Smooth muscle cell (in vitro differentiated cells): ENCODE results near the gene ZFR2. TPM values are rescaled to one million over a fixed set of nuclear protein-coding genes. Genes with fewer than 3 reads are reported as not detected.

Source experiments
- DNase-seq: peaks from one replicate; lab custom pipeline; 2025; ENCODE audit not compliant: unreplicated experiment; lab: John Stamatoyannopoulos, UW
- H2AFZ ChIP-seq: fragments of 200-600 bp; sonication (generic); 2 replicates; pipeline ENCODE4 v1.6.0; 2016; ENCODE audit warnings: antibody characterized with exemption, low read depth, mild to moderate bottlenecking
- H3F3A ChIP-seq: fragments of 200-600 bp; sonication (generic); 2 replicates; pipeline ENCODE4 v1.6.0; 2017; ENCODE audit warnings: antibody characterized with exemption, low read depth
- H3K27ac ChIP-seq: fragments of 200-600 bp; sonication (generic); 2 replicates; pipeline ENCODE4 v1.5.1; 2016; ENCODE audit warnings: low read depth, mild to moderate bottlenecking
- H3K27me3 ChIP-seq: fragments of 200-600 bp; sonication (generic); 2 replicates; pipeline ENCODE4 v1.6.1; 2016; ENCODE audit warnings: low read depth, mild to moderate bottlenecking
- H3K36me3 ChIP-seq: fragments of 200-600 bp; sonication (generic); 2 replicates; pipeline ENCODE4 v1.5.1; 2016; ENCODE audit warnings: low read depth
- H3K4me1 ChIP-seq: fragments of 200-600 bp; sonication (generic); 2 replicates; pipeline ENCODE4 v1.5.1; 2016; ENCODE audit warnings: low read depth
- H3K4me2 ChIP-seq: fragments of 200-600 bp; sonication (generic); 2 replicates; pipeline ENCODE4 v1.6.0; 2016; ENCODE audit warnings: mild to moderate bottlenecking
- H3K4me3 ChIP-seq: fragments of 200-600 bp; sonication (generic); 2 replicates; pipeline ENCODE4 v1.5.1; 2016; ENCODE audit warnings: mild to moderate bottlenecking
- H3K79me2 ChIP-seq: fragments of 200-600 bp; sonication (generic); 2 replicates; pipeline ENCODE4 v1.6.0; 2016; ENCODE audit warnings: low read depth, mild to moderate bottlenecking
- H3K9ac ChIP-seq: fragments of 200-600 bp; sonication (generic); 2 replicates; pipeline ENCODE4 v1.6.0; 2016; ENCODE audit warnings: low read depth
- H3K9me3 ChIP-seq: fragments of 200-600 bp; sonication (generic); replicated peaks from 2 replicates; pipeline ENCODE4 v1.5.1; 2016; ENCODE audit warnings: low read depth
- H4K20me1 ChIP-seq: fragments of 200-600 bp; sonication (generic); 2 replicates; pipeline ENCODE4 v1.6.0; 2016; ENCODE audit warnings: low read depth
- WGBS: methylation state at CpG from one replicate; pipeline ENCODE4 v1.1.7; 2016; ENCODE audit warnings: low lambda C conversion rate; 5-methylcytosine and 5-hydroxymethylcytosine counted together
- polyA plus RNA-seq: library from polyadenylated mRNA; unstranded; fragments of >200 nt; fragmentation: Nextera tagmentation; extraction: Ambion mirVana; gene quantifications from 2 replicates; pipeline ENCODE4 v1.2.1, GENCODE V29; 2016
- total RNA-seq: library from RNA; depleted of rRNA; stranded (reverse); fragments of >200 nt; gene quantifications from 2 replicates; pipeline ENCODE4 v1.2.3, GENCODE V29; 2014
- TF ChIP-seq, protein P1 (sequence below): fragments of 200-600 bp; sonication (generic); IDR thresholded peaks from 2 replicates; pipeline ENCODE4 v1.5.1; 2017; ENCODE audit warnings: borderline replicate concordance, mild to moderate bottlenecking, antibody characterized with exemption; ENCODE audit not compliant: insufficient read depth, poor library complexity, severe bottlenecking

ZFR2 gene
- total and polyA plus RNA-seq, 2 experiments from 2014 or later, result 0.54 to 1.8 TPM

DNA sequence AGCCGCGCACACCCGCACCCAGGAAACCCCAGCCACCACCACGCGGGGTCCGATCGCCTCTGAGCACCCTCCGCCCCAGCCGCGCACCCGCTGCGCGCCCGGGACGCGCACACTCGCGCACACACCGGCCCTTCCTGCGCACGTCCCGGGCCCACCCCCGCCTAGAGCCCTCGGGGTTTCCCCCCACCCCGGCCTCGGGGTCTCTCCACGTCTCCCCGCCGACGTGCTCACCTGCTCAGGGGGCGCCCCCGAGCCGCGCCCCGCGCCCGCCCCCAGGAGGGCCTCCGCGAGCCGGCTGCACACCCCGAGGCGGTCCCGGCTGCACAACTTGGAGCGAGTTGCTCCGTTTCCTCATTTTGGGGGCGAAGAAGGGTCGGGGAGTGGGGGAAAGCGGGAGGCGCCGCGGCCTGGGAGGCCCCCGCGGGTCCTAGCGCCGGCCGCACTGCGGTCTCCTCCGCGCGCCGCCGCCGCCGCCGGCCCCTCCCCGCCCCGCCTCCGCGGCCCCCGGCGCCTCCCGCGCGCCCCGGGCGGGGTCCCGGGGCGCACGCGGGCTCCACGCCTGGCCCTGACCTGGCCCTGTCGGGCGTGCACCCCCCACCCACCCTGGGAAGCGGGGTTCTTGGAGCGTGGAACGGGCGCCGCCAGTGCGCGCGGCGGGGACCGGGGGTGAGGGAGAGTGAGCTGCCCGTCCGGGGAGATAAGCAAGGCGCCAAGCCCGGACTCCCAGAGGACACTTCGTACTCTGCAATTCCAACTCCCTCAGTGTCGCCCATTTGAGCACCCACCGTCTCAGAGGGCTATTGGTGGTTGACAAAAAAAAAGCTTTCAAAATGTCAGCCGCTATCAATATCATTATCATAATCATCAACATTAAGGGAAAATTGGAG lies 82.7 kb downstream of the ZFR2 start, which contains the start of gene MATK:
MATK (minus strand) TSS at position 444 of the 887 bp plus-strand sequence. CDS start 1,246 bp downstream, outside the sequence.
- 31% methylated on average over 10 of the region's 101 CpGs for WGBS
- Histone ChIP-seq H4K20me1 (no peaks in the 10 kb centered on the region), H3K9ac (no peak within 1 kb of the TSS), H3K4me1 (peaks cover 4% of the 10 kb centered on the region), H3K4me3 (peak within 1 kb of the TSS; percentile 46), H3F3A (no peaks in the 10 kb centered on the region), H3K79me2 (no peaks in the 10 kb centered on the region), H2AFZ (no peak within 1 kb of the TSS), H3K27me3 (peaks cover 35% of the 10 kb centered on the region), H3K27ac (no peak within 1 kb of the TSS), H3K9me3 (peaks cover 8% of the 10 kb centered on the region), H3K36me3 (no peaks in the 10 kb centered on the region), H3K4me2 (peak within 1 kb of the TSS; percentile 84)
- no peak for DNase-seq
- TF ChIP-seq, protein P1, sequence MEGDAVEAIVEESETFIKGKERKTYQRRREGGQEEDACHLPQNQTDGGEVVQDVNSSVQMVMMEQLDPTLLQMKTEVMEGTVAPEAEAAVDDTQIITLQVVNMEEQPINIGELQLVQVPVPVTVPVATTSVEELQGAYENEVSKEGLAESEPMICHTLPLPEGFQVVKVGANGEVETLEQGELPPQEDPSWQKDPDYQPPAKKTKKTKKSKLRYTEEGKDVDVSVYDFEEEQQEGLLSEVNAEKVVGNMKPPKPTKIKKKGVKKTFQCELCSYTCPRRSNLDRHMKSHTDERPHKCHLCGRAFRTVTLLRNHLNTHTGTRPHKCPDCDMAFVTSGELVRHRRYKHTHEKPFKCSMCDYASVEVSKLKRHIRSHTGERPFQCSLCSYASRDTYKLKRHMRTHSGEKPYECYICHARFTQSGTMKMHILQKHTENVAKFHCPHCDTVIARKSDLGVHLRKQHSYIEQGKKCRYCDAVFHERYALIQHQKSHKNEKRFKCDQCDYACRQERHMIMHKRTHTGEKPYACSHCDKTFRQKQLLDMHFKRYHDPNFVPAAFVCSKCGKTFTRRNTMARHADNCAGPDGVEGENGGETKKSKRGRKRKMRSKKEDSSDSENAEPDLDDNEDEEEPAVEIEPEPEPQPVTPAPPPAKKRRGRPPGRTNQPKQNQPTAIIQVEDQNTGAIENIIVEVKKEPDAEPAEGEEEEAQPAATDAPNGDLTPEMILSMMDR, result no peak

DNA sequence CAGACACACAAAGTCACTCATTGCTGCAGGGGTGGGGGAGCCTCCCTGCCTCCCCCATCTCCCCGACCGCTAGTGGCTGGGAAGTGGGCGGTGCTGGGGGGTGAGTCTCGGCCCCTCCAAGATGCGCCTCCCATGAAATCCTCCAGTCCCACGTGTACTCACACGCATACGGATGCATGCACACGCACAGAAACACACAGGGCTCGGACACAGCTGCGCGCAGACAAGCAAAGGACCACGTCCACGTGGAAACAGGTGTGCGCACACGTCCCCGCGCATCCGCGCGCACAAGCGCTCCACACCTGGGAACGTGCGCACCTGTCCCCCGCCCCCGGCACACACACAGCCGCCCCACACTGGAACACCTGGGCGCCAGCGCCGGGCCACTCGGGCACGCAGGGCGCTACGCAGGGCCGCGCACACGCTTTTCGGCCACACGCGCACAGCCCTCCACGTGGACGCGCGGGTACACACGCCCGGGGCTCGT lies 83.3 kb downstream of the ZFR2 start:
- no peaks in the 10 kb centered on the region for H3K36me3 ChIP-seq
- no peak overlapping the region for H2AFZ ChIP-seq
- H3K27ac ChIP-seq, result no peak overlapping the region
- WGBS, result 5% methylated on average over 44 of the region's 47 CpGs
- H3K4me3 ChIP-seq, result peak overlapping the region; percentile 46
- peaks cover 8% of the 10 kb centered on the region for H3K9me3 ChIP-seq
- no peak for DNase-seq
- no peaks in the 10 kb centered on the region for H3K79me2 ChIP-seq
- TF ChIP-seq, protein P1, result no peak
- H3K27me3 ChIP-seq, result peaks cover 35% of the 10 kb centered on the region
- H3F3A ChIP-seq, result no peaks in the 10 kb centered on the region
- H3K9ac ChIP-seq, result no peak overlapping the region
- H3K4me1 ChIP-seq, result peaks cover 4% of the 10 kb centered on the region
- H4K20me1 ChIP-seq, result no peaks in the 10 kb centered on the region
- peak overlapping the region; percentile 84 for H3K4me2 ChIP-seq

DNA sequence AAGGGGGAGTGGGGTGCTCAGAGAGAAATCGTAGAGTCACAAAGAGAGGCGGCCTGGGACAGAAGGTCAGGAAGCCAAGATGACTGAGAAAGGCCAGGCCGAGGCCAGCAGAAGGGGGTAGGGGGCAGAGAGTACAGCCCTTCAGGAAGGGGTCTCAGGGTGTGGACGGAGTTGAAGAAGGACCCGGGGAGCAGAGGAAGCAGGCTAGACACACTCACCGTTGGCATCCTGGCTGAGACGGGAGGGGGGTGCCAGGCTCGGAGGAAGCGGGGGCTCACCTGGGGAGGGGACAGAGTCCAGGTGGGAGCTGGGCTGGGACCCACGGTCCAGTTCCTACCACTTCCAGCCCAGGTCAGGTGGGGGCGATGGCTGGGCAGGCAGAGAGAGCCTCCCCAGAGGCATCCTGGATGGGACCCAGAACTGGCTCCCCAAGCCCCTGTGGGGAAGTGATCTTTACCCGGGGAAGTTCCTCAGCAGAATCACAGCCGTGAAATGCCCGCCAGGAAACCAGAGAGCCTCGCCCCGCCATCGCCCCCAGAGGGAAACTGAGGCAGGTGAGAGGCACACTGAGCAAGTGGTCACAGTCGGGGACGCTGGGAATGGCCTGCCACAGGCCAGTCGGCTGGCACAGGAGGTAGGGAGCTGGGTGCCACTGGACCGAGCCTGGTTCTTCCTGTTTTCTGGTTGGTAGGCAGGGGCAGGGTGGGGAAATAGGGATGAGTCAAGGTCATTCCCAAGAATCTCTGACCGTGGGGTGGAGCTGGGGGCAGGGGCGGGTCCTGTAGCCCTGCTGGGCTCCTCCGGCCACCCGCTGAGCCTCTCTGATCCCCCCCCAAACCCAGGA lies 84.0 kb downstream of the ZFR2 start:
- no peak overlapping the region for H3K9ac ChIP-seq
- H3K4me1 ChIP-seq, result peaks cover 4% of the 10 kb centered on the region
- no peaks in the 10 kb centered on the region for H3K79me2 ChIP-seq
- H2AFZ ChIP-seq, result no peak overlapping the region
- H3K4me2 ChIP-seq, result no peak overlapping the region
- WGBS, result 51% methylated on average over 17 of the region's 25 CpGs
- TF ChIP-seq, protein P1, result no peak
- peaks cover 35% of the 10 kb centered on the region for H3K27me3 ChIP-seq
- no peaks in the 10 kb centered on the region for H3F3A ChIP-seq
- H3K36me3 ChIP-seq, result no peaks in the 10 kb centered on the region
- no peaks in the 10 kb centered on the region for H4K20me1 ChIP-seq
- H3K9me3 ChIP-seq, result peaks cover 8% of the 10 kb centered on the region
- no peak overlapping the region for H3K27ac ChIP-seq
- DNase-seq, result no peak
- H3K4me3 ChIP-seq, result no peak overlapping the region
